Heart left ventricle (tissue), 13 donors: Measurements from ENCODE around the gene PIP5KL1.

Source experiments
- CTCF ChIP-seq, 12 donors: fragments of 200-600 bp; sonication (generic) in 4 of 12; IDR thresholded peaks; one replicate each; pipeline versions ENCODE4 v1.5.0 to v1.8.0; 2018 to 2022; ENCODE audit warnings: antibody characterized with exemption in 12 of 12, mild to moderate bottlenecking in 5 of 12
- POLR2A ChIP-seq, 2 donors: fragments of 450-650 bp; IDR thresholded peaks; one replicate each; pipeline ENCODE4 v1.6.1; 2017; ENCODE audit warnings: antibody characterized with exemption in 2 of 2, mild to moderate bottlenecking in 2 of 2, moderate library complexity in 2 of 2
- donor health status: ischemic (EF 13 %, LVEDD 7.1; RV severe dilation, severe dysfunction).
- donor health status: DM: no; HTN: yes; CAD: no.
- donor health status: DM: no; HTN: no; CAD: no.
- donor health status: ischemic (EF 25% LVEDD 6.9; RV normal size, moderate dysfunction).
- donor health status: ischemic (EF 25% LVEDD 5.7; RV mildly dilated, moderate dysfunction).
- donor health status: ischemic (EF 35%, LVEDD 5.7; RV mildly dilated, moderate dysfunction).
- donor health status: nonischemic (EF 11% LVEDD 7.7; RV severe dilation, severe dysfunction).
- donor health status: DM: yes; HTN: yes; CAD: no.
- donor health status: PGD.
- donor health status: ischemic (EF 29% LVEDD 5.4; RV normal size, mild dysfunction).
- donor health status: nonischemic (EF 23%, LVEDD 6.1; RV moderate dilation, normal function).

- TF ChIP-seq CTCF (IDR thresholded peaks at IDR 0.05) = no peak
- no peak for TF ChIP-seq POLR2A (IDR thresholded peaks at IDR 0.05)
Measured at GRCh38 chr9:127980060-127980705, 49.6 kb upstream of the PIP5KL1 start.
